Measurements from ENCODE around the gene INPP5A.

DNA sequence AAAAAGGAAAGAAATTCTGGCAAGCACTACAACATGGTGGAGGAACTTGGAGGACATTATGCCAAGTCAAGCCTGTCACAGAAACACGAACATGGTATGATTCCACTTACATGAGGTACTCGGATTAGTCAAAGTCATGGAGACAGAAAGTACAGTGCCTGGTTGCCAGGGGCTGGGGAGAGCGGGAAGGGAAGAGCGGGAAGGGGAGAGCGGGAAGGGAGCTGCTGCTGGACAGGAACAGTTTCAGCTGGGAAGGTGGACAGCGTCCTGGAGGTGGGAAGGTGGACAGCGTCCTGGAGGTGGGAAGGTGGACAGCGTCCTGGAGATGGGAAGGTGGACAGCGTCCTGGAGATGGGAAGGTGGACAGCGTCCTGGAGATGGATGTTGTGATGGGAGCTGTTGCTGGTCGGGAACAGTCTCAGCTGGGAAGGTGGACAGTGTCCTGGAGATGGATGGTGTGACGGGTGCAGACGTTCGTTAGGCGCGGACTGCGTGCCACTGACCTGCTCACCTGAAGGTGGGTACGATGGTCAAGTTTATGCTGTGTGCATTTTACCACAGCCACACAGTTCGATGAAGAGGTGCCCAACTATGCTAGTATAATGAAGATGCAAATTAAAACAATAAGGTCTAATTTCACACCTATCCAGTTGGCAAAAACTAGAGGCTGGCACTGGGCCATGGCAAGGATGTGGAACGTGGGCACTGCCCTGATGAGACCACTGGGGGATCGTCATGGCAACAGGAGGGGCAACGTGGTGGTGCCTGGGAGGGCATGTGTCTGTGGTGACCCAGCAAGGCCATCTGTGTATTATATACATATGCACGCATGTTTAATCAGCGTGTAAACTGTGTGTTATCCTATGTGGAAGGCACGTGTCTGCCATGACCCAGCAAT, 144.5 kb downstream of the INPP5A start:
- TF ChIP-seq ESRRG (CRISPR knock-in tag; IDR thresholded peaks at IDR 0.05) (no peak), OSR1 (CRISPR knock-in tag; IDR thresholded peaks at IDR 0.05) (no peak), RARB (CRISPR knock-in tag; IDR thresholded peaks at IDR 0.05) (no peak), GLIS3 (CRISPR knock-in tag; IDR thresholded peaks at IDR 0.05) (no peak), ZNF70 (CRISPR knock-in tag; IDR thresholded peaks at IDR 0.05) (no peak), CSDC2 (CRISPR knock-in tag; IDR thresholded peaks at IDR 0.05) (no peak), TCF4 (CRISPR knock-in tag; IDR thresholded peaks at IDR 0.05; ENCODE audit: borderline replicate concordance) (no peak), ZNF565 (CRISPR knock-in tag; conservative IDR thresholded peaks at IDR 0.05; ENCODE audit: low read depth) (no peak), ARNTL (CRISPR knock-in tag; IDR thresholded peaks at IDR 0.05; ENCODE audit: borderline replicate concordance, low read depth) (no peak), ZFP30 (CRISPR knock-in tag; IDR thresholded peaks at IDR 0.05) (no peak)
- TF ChIP-seq, protein P1, sequence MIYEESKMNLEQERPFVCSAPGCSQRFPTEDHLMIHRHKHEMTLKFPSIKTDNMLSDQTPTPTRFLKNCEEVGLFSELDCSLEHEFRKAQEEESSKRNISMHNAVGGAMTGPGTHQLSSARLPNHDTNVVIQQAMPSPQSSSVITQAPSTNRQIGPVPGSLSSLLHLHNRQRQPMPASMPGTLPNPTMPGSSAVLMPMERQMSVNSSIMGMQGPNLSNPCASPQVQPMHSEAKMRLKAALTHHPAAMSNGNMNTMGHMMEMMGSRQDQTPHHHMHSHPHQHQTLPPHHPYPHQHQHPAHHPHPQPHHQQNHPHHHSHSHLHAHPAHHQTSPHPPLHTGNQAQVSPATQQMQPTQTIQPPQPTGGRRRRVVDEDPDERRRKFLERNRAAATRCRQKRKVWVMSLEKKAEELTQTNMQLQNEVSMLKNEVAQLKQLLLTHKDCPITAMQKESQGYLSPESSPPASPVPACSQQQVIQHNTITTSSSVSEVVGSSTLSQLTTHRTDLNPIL (CRISPR knock-in tag; IDR thresholded peaks at IDR 0.05; ENCODE audit: low read depth): no peak
- TF ChIP-seq, protein P2, sequence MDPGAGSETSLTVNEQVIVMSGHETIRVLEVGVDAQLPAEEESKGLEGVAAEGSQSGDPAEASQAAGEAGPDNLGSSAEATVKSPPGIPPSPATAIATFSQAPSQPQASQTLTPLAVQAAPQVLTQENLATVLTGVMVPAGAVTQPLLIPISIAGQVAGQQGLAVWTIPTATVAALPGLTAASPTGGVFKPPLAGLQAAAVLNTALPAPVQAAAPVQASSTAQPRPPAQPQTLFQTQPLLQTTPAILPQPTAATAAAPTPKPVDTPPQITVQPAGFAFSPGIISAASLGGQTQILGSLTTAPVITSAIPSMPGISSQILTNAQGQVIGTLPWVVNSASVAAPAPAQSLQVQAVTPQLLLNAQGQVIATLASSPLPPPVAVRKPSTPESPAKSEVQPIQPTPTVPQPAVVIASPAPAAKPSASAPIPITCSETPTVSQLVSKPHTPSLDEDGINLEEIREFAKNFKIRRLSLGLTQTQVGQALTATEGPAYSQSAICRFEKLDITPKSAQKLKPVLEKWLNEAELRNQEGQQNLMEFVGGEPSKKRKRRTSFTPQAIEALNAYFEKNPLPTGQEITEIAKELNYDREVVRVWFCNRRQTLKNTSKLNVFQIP (CRISPR knock-in tag; IDR thresholded peaks at IDR 0.05; ENCODE audit: borderline replicate concordance, low read depth): no peak

Measured in SK-N-SH treated with all-trans-retinoic acid at 6 μM for 48 hours (cell line).